Glomerular endothelial cell (primary cell): ENCODE measurements around the gene DPF3. TPM values are rescaled to one million over a fixed set of nuclear protein-coding genes. Genes with fewer than 3 reads are reported as not detected.

Experiments
- DNase-seq: peaks from one replicate; pipeline ENCODE4 v3.0.0-alpha.2; 2011; ENCODE audit warnings: low read depth, low spot score; ENCODE audit errors: extremely low read depth
- total RNA-seq: library from RNA; depleted of rRNA; stranded (reverse); fragments of >200 nt; gene quantifications from 2 replicates; pipeline ENCODE4 v1.2.3, GENCODE V29; 2015

Gene DPF3
- total RNA-seq, 1 donor from 2014 or later, result 6.2 TPM

DNA sequence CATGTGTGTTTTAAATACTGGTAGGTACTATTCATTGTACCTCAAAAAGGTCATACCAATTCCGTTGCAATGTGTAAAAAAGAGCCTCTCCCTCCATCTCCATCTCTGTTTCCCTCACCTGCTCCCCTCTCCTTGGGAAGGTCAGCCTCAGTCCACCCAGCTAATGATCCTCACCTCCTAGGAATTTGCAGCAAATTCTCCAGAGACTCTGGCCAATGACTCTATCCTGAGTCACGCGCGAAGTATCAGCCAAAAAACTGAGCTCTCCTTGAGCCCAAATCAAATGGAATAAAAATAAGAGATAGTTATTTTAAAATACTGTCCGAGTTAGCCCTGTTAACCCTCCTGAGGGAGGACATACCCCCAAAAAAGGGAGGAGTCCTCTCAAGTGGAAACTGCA, 148.4 kb downstream of the DPF3 start:
- no peak for DNase-seq

DNA sequence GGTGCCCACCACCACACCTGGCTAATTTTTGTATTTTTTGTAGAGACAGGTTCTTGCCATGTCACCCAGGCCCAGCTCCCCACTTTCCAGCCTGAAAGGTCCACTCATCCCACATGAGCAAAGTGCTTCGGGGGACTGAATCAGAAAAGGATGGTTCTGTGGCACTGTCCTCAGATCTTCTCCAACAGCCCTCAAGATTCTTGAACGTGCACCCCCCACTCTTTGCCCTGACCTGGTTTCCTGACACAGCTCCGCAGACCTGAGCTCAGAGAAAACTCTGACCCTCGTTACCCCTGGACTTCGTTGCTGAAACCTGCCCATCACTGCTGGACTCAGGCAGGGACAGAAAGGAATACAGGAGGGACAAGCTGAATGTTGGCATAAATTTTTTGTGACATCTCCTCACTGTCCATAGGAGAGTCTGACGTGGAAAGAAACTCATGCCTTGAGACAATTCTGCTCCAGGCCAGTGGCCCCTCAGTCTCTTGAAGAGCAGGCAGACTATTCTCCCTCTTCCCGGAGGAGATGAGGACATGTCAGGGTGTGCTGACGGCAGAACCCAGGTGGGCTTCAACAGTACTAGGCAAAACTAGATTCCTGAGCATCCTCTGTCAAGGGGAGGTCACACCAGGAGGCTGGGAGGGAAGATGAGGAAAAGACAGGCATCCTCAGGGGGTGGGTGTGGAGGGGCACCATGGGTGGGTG, 149.3 kb downstream of the DPF3 start:
- DNase-seq, result no peak

DNA sequence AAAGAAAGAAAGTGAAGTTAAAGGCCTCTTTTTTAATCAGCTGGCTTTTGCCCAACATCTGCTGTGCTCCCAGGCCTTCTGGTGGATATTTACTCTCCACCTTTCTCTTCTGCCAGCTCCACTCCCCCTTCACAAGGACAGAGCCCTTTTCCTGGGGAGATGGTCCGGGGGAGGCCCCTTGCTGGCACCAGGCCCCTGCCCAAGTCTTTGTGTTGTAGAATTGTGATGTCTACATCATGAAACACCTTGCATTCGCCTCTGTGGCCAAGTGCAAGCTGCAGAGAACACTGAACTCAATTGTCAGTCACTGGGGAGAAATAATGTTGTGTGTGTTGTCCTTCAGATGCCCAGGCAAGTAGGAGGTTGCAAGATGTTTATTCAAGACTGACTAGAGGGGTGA, 150.3 kb downstream of the DPF3 start:
- no peak for DNase-seq

DNA sequence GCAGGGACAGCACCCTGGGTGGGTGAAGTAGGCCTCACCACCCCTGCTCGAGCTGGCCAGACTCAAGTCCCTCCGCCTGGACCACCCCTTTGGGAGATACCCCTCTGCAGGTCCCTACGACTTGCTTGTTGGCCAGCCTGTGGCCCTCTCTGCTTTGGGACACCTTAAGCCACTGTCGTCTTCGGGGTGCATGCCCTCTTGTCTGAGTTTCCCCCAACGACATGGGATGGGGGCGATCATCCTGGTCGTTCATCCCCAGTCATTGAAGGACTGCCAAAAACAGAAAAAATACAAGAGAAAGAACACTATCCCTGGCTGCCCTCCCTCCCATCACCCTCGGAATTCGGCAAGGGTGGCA, 151.1 kb downstream of the DPF3 start:
- DNase-seq, result no peak

DNA sequence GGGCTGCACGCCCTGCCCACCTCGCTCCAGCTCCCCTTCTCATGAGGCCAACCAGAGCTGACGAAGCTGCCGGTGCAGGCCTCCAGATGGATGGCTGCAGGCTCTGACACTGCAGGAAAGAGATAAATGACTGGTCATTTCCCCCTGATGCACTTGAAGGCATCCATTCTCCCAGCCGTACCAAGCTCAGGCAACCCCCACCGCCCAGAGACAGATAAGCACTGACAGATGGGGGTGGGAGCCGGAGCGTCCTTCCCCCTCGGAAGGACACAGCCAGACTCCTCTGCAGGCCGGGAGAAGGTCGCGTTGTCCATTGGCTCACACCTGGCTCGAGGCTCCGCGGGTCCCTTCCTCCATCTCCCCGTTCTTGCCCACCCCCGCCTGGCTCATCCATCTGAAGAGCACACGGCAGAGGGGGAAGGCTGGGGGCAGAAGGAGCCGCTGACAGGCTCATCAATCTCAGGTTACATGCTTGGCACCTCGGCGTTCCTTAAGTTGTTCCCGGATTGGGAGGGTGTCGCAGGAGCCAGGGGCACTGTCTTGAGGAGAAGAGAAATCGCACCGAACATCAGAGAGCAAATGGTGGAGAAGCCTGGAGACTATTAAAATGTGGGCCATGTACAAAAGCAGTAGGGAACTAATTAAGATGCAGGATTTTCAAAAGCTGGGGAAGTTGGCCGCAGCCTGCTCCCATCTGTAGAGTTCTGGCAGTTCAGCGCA, 151.6 kb downstream of the DPF3 start:
- DNase-seq, result no peak

DNA sequence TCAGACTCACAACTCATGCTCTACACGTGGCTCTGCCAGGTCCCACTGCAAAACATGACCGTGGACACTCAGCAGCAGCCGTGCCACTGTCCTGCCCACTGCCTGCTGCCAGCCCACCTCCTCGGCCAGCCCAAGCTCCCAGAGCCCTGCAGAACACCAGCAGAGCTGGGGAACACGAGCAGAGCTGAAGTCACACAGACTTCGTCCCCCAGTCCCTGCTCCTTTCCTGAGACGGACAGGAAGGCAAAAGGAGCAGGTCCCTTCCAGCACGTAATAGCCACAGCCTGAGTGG, 152.1 kb downstream of the DPF3 start:
- DNase-seq, result no peak

DNA sequence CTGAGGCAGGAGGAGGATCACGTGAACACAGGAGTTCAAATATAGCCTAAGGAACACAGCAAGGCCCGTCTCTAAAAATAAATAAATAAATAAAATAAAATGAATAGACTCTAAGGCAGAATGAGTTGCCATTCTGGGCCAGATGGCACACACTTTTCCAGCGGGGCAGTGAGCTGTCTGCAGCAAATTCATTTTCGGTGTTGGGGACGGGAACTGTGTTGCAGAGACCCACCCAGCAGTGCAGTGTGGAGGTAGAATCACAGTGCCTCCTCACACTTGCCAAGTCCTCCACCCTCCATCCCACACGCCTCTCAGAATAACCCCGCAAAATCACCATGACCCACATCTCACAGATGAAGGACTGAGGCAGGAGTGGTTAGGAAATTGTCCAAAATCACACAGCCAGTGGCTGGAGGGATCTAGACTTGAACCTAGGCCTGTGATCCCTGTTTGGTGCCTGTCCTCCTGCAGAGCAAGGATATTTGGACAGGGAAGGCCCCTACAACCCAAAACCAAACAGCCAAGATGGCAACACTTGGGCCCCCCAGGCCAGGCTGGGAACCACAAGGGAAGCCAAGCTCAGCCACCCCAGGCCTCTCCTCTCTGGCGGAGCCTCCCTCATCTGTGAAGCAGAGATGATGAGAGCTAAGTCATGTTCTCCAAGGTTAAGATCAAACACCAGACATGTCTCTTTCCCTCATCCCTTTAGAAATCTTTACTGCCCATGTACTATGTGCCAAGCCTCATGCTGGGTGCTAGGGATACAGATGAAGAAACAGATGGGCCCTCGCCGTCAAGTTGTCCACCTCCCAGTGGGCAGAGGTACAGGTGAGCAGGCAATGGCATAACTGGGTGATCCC, 152.7 kb downstream of the DPF3 start:
- no peak for DNase-seq

DNA sequence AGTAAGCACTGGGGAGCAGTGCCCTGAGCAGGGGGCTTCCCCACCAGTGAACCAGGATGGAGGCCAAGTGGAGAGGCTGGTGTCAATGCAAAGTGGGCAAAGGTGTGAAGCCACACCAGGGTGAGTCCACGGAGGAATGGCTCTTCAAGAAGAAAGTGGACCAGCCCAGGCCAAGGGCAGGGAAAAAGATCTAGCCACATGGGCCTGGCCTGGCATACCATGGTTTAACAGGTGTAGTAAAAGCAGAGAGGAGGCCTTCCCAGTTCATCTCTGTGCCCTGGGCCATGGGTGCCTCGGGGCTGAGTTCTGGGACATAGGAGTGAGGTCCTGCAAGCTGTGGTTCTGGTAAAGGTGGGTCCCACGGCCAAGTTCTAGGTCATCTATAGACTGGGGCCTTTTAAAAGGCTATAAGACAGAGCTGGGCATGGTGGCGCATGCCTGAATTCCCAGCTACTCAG, 153.4 kb downstream of the DPF3 start:
- DNase-seq, result no peak

DNA sequence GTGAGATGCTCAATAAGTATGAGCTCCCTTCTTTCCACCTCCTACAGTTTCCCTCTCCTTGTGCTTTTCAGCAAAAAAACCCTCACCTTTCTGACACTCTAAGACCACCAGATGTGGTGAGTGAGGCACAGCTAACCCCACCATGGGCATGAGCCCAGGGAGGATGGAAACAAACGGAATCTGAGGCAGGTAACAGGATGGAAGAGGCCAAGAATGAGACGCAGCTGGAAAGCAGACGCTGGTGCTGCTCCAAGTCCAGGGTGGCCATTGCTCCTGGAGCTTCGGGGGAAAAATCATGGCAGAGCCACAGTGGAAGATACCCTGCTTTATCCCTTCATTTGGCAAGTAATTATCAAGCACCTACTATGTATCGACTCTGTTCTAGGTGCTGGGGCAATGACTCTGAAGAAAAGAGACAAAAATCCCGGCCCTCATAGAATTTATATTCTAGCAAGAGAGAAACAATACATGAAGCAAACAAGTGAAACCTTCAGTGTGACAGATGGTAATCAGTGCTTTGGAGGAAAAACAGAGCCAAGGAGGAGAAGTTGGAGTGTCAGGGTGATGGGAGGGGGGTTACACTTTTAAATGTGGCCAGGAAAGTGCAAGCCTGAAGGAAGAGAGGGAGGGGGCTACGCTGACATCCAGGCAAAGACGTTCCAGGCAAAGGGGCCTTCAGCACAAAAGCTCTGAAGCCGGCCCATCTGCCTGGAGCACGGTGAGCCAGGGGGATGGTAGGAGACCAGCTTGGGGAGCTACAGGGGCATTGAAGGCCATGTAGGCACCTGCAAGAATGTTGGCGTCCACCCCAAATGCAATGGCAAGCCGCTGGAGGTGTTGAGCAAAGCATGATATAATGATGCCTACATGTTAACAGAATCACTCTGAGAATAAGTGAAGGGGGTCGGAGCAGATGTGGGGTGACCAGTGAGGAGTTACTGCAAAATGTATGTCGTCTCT, 154.2 kb downstream of the DPF3 start:
- no peak for DNase-seq

DNA sequence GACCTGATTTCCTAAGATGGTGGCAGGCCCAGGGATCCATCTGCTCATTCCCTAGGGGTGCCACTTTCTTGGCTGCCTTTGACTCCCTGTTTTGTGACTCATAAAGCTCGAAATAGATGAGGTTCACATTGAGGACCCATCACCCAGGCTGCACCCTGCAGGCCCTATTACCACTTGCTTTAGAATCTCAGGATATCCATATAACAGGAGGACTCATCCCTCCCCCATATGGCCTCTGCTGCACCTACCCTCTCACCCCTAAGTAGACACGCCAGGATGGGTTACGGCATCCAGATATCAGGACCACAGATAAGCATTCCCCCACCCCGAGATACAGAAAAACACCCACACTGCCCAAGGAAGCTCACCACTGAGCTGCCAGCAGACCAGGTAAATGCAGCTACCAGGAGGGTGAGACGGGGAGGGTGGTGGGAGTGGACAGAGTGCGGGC, 155.7 kb downstream of the DPF3 start:
- no peak for DNase-seq

DNA sequence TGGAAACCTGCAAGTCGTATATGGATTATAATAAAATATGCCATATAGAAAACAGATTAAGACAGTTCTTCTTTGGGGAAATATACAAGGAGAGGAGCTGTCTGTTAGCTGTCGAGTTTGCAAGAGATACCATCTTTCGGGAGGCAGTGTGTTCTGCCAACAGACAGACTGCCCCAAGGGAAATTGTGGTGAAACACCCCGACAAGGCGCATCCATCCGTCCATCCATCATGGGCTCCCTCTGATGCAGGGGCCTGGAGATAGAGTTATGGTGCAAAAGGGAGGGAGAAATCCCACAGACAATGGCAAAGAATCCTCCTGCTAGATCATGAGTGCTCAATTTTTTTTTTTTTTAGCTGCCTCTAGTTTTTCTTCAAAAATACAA, 156.3 kb downstream of the DPF3 start:
- DNase-seq, result no peak

DNA sequence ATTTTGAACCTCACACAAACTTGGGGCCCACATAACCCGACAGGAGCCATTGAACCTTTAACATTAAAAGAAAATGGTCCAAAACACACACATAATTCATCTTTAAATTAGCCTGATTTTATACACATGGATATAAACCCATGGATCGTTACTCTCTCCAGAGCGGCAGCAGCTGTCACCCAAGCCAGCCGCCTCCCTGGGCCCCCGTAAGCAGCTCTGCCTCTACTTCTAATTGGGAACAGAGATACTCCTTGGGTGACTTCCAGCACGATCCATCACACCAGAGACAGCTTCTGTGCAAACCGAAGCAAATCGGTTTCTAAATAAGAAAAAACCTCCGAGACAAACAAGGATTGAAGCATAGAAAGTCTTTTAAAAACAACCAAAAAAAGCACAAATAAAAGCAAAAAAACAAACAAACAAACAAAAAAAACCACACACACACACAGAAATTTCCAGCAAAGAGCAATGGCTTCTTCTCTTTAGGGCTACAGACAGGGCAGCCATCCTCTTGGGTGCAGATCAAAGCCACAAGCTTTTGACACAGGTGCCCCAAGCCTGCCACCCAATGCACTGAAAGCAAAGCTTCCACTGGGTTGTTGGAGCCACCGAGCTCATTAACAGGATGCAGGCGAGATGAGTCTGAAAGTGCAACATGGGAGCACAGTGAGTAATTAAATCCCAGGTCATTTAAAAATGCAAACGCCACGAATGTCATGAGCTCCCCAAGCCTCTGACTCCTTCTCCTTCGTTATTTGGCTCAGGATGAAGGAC, 156.9 kb downstream of the DPF3 start:
- DNase-seq, result no peak

DNA sequence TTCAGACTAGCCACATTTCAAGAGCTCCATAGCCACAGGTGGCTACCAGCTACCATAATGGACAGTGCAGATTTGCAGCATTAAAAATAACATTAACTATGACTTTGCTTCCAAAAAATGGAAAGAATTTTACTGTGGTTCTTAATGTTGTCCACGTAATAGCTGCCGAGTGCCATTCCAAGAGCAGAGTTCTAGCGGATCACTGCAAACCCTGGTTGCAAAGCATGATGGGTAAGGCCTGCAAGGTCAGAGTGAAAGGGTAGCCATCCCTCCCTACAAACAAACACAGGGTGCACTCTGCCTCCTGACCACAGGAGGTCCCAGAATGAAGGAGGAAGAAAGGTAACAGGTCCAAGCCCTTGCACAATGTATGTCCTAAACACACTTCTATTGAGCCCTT, 157.6 kb downstream of the DPF3 start:
- no peak for DNase-seq

DNA sequence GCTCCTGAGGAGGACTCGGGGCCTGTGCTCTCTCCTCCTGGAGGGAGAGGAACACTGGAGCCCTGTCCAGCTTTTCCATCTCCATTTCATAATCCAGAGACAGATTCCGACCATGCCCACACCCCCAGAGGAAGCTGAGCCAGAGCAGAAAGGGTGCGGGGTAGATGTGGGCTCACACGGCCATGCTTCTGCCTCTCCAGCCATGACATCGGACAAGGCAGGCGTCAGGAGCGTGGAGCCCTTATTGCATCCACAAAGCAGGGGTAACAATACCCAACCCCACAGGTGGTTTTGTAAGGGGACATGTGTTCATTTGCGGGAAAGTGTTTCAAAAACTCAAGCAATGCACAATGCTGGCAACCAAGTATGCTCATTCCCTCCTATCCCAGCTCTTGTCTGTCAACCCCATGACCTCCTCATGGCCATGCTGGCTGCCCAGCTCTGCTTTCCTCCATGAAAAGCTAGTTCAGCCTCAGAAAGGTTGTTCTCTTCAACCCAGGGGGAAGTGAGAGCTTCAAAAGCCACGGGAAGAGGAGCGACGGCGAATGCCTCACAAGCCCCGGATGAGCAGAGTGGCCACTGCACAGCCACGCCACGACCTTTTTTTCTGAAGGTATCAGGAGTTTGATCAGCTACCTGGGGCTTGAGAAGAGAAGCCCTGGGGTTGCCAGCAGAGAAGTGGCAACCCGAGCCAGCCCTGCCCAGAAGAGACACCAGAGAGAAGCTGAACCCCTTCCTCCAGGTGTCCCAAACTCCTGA, 161.7 kb downstream of the DPF3 start:
- no peak for DNase-seq

DNA sequence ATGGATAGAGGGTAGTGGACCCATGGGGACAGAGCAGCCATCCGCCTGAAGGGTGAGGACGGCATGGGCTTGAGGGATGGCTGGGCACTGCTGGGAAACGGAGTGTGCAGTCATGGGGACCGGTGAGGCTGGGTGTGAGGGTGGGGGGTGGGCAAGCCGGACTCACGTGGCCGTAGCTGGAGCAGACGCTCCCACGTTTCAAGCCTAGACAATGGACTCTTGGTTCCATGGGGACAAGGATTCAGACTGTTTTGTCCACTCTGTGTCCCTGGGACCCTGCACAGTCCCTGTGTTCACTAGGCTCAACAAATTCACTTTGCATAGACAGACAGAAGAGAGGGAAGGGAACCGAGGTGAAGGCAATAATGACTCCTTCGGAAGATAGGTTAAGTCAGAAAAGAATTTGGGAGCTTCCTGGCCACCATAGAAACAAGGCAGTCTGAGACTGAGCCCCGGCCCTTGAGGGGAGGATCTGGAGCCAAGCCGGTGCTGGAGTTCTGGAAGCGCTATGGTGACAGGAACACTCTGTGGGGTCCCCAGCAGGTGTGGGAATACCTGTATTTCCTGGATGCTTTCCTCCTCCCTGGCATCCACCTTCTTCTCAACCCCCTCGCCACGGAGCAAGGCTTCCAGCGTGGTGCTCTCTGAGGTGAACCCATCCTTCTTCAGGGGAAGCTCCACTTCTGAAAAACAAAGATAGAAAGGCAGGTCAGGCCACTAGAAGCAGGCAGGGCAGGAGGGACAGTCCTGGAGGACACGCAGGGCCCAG, 162.5 kb downstream of the DPF3 start:
- no peak for DNase-seq

DNA sequence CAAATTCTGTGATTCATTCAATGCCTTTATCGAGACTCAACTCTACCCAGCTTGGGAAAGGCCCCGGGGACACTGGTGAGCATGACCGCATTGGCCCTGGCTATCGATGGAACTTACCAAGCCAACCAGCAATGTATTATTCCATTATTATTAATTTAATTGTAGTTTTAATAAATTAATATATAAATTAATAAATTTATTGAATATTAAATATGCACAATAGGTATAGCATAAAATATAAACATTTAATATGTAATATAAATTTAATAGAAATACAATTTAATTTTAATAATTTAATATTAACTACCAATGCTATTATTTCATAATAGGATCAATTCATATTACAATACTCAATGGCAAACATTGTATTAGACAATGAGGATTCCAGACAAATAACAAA, 163.4 kb downstream of the DPF3 start:
- no peak for DNase-seq

DNA sequence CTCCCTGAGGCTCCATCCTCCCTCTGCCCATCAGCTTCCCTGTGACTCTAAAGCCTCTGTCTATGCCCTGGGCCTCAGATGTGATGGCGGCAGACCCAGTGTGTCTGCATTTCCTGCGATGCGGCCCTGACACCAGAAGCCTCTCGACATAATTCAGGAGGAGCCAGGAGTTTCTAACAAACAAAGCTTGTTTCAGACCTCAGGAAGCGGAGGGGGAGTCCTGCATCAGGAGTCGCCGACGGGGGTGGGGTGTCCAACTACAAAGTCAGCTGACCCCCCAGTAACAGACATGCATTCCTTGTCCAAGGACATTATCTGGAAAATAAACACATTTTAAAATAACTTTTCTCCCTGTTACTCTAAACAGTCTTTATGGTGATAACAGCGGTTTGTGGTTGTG, 167.5 kb downstream of the DPF3 start:
- DNase-seq, result no peak

DNA sequence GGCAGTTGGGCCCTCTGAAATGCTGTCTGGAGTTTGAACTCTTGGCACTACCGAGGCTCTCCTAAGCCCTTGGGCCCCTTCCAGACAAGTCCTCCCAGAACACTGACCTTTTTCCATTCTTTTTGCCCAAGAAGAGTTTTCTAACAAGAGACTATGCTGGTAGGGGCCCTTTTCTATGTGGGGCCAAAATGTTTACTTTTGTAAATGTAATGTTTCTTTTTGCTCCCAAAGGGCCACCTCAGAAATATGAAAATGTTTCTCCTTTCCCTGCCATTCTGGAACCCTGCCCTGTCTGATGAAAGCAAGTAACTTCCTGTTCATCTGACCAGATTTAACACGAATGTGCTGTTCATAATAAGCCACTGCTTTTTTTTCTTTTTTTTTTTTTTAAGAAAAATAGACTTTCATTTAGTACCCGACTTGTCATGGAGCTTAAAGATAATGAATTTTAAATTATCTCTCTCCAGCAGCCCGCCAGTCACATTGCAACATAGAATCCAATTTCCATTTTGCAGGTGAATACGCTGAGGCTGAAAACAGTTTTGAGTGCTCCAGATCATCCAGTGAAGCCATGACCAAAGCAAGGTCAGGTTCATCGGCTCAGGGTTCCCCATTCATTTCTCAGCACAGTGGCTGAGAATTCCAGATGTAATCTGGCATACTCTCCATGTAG, 169.9 kb downstream of the DPF3 start:
- no peak for DNase-seq
